ENCODE measurements around the gene MIPOL1.

The MIPOL1 gene

GRCh38 chr14:37588956-37589714 is 391.4 kb downstream of the MIPOL1 start:
- Histone ChIP-seq H3K4me2 (ENCODE audit: low read length) (no peak overlapping the region), H3K79me2 (ENCODE audit: insufficient read depth, low read length) (no peaks in the 10 kb centered on the region), H3K36me3 (ENCODE audit: insufficient read depth, low read length) (no peaks in the 10 kb centered on the region), H2AFZ (ENCODE audit: low read length) (no peak overlapping the region), H3K4me1 (ENCODE audit: insufficient read depth, low read length, severe bottlenecking) (no peaks in the 10 kb centered on the region), H3K27ac (ENCODE audit: low read depth, low read length, poor library complexity, severe bottlenecking) (no peak overlapping the region), H3K27me3 (ENCODE audit: insufficient read depth, low read length) (no peaks in the 10 kb centered on the region), H3F3A (ENCODE audit: insufficient read depth, low read length) (no peaks in the 10 kb centered on the region), H3K9me3 (ENCODE audit: low read length) (no peaks in the 10 kb centered on the region), H4K20me1 (ENCODE audit: insufficient read depth, low read length) (no peaks in the 10 kb centered on the region), H3K9ac (ENCODE audit: low read length) (no peak overlapping the region), H3K4me3 (ENCODE audit: low read depth, low read length, poor library complexity, severe bottlenecking) (no peak overlapping the region), H3K9me2 (ENCODE audit: low read depth, low read length) (no peaks in the 10 kb centered on the region)
- TF ChIP-seq CTCF (IDR thresholded peaks at IDR 0.05; ENCODE audit: low read length), result no peak
- no peak for TF ChIP-seq EZH2 (IDR thresholded peaks at IDR 0.05; ENCODE audit: borderline replicate concordance, low read length)

GRCh38 chr14:37589715-37590427 is 392.1 kb downstream of the MIPOL1 start:
- no peaks in the 10 kb centered on the region for H3K4me1 ChIP-seq (ENCODE audit: insufficient read depth, low read length, severe bottlenecking)
- H3K79me2 ChIP-seq (ENCODE audit: insufficient read depth, low read length), result no peaks in the 10 kb centered on the region
- no peaks in the 10 kb centered on the region for H4K20me1 ChIP-seq (ENCODE audit: insufficient read depth, low read length)
- no peaks in the 10 kb centered on the region for H3K27me3 ChIP-seq (ENCODE audit: insufficient read depth, low read length)
- no peak overlapping the region for H3K9ac ChIP-seq (ENCODE audit: low read length)
- no peak overlapping the region for H3K4me3 ChIP-seq (ENCODE audit: low read depth, low read length, poor library complexity, severe bottlenecking)
- no peak overlapping the region for H2AFZ ChIP-seq (ENCODE audit: low read length)
- H3K9me2 ChIP-seq (ENCODE audit: low read depth, low read length), result no peaks in the 10 kb centered on the region
- H3K9me3 ChIP-seq (ENCODE audit: low read length), result no peaks in the 10 kb centered on the region
- TF ChIP-seq CTCF (IDR thresholded peaks at IDR 0.05; ENCODE audit: low read length), result no peak
- TF ChIP-seq EZH2 (IDR thresholded peaks at IDR 0.05; ENCODE audit: borderline replicate concordance, low read length), result no peak
- H3K27ac ChIP-seq (ENCODE audit: low read depth, low read length, poor library complexity, severe bottlenecking), result no peak overlapping the region
- no peaks in the 10 kb centered on the region for H3K36me3 ChIP-seq (ENCODE audit: insufficient read depth, low read length)
- no peaks in the 10 kb centered on the region for H3F3A ChIP-seq (ENCODE audit: insufficient read depth, low read length)
- no peak overlapping the region for H3K4me2 ChIP-seq (ENCODE audit: low read length)

- no peaks in the 10 kb centered on the region for H3K36me3 ChIP-seq (ENCODE audit: insufficient read depth, low read length)
These were observed 392.8 kb downstream of the MIPOL1 start for GRCh38 chr14:37590428-37591139.

More at GRCh38 chr14:37590428-37591139, 392.8 kb downstream of the MIPOL1 start:
- no peak overlapping the region for H3K27ac ChIP-seq (ENCODE audit: low read depth, low read length, poor library complexity, severe bottlenecking)
- H3K4me3 ChIP-seq (ENCODE audit: low read depth, low read length, poor library complexity, severe bottlenecking), result no peak overlapping the region
- H3K4me1 ChIP-seq (ENCODE audit: insufficient read depth, low read length, severe bottlenecking), result no peaks in the 10 kb centered on the region
- H3K27me3 ChIP-seq (ENCODE audit: insufficient read depth, low read length), result no peaks in the 10 kb centered on the region
- H3K9me3 ChIP-seq (ENCODE audit: low read length), result no peaks in the 10 kb centered on the region
- no peak overlapping the region for H3K9ac ChIP-seq (ENCODE audit: low read length)
- no peaks in the 10 kb centered on the region for H4K20me1 ChIP-seq (ENCODE audit: insufficient read depth, low read length)
- no peaks in the 10 kb centered on the region for H3K79me2 ChIP-seq (ENCODE audit: insufficient read depth, low read length)
- H3F3A ChIP-seq (ENCODE audit: insufficient read depth, low read length), result no peaks in the 10 kb centered on the region
- no peak overlapping the region for H2AFZ ChIP-seq (ENCODE audit: low read length)
- H3K9me2 ChIP-seq (ENCODE audit: low read depth, low read length), result no peaks in the 10 kb centered on the region
- TF ChIP-seq CTCF (IDR thresholded peaks at IDR 0.05; ENCODE audit: low read length), result no peak
- TF ChIP-seq EZH2 (IDR thresholded peaks at IDR 0.05; ENCODE audit: borderline replicate concordance, low read length), result no peak
- H3K4me2 ChIP-seq (ENCODE audit: low read length), result no peak overlapping the region
